Measurements from ENCODE around the gene F8. TPM values are rescaled to one million over a fixed set of nuclear protein-coding genes. Genes with fewer than 3 reads are reported as not detected.

The F8 gene
- total and polyA plus RNA-seq, 2 of the 4 experiments (the other 2 are of a cell fraction): 1.4 to 1.5 TPM

- Histone ChIP-seq H2BK120ac (ENCODE audit: low read depth, low read length) (no peak overlapping the region), H3K23ac (ENCODE audit: low read depth, low read length) (no peak overlapping the region), H3K18ac (ENCODE audit: low read depth, low read length) (no peak overlapping the region), H4K20me1 (ENCODE audit: insufficient read depth, low read length) (no peaks in the 10 kb centered on the region), H4K91ac (ENCODE audit: insufficient read depth, low read depth, low read length) (no peak overlapping the region), H2BK20ac (ENCODE audit: low read depth, low read length) (no peak overlapping the region), H3K4me3 (ENCODE audit: insufficient read depth, low read depth, low read length) (no peak overlapping the region), H4K5ac (ENCODE audit: low read depth, low read length) (no peak overlapping the region), H2AK9ac (replicated peaks; ENCODE audit: low read depth, low read length, poor library complexity) (no peak overlapping the region), H2BK5ac (ENCODE audit: low read depth, low read length, poor library complexity, severe bottlenecking) (no peak overlapping the region), H2BK15ac (ENCODE audit: low read depth, low read length) (no peak overlapping the region), H4K8ac (ENCODE audit: low read depth in 2 of 2, low read length in 2 of 2) (no peak overlapping the region), H3K56ac (ENCODE audit: extremely low read depth, insufficient read depth, low read length) (no peak overlapping the region), H3K36me3 (ENCODE audit: control insufficient read depth, insufficient read depth, low read length) (no peaks in the 10 kb centered on the region), H3K9ac (ENCODE audit: low read depth, low read length) (no peak overlapping the region), H3K27me3 (ENCODE audit: control insufficient read depth, insufficient read depth, low read length) (0 out of 2 replicates have a peak, but pooled peaks cover 1% of the 10 kb centered on the region), H2AK5ac (ENCODE audit: low read depth, low read length) (no peak overlapping the region), H3K27ac (ENCODE audit: insufficient read depth, low read length) (no peak overlapping the region), H3K79me1 (ENCODE audit: low read depth in 1 of 2, low read length in 2 of 2) (no peaks in the 10 kb centered on the region), H3K4me1 (ENCODE audit: control insufficient read depth, insufficient read depth, low read length) (peaks cover 1% of the 10 kb centered on the region; the same call in 1 of the 2 replicates), H3K14ac (replicated peaks; ENCODE audit: low read depth, low read length) (no peak overlapping the region), H3K4ac (ENCODE audit: low read depth, low read length) (no peak overlapping the region), H3K9me3 (ENCODE audit: control insufficient read depth, insufficient read depth, low read length) (no peaks in the 10 kb centered on the region), H2AFZ (replicated peaks; ENCODE audit: low read length, poor library complexity) (no peak overlapping the region), H3K9me1 (ENCODE audit: insufficient read depth, low read length) (no peaks in the 10 kb centered on the region), H3K4me2 (ENCODE audit: low read depth, low read length) (no peak overlapping the region)
- ATAC-seq (ENCODE audit: low read depth) (no peak), DNase-seq (no peak)
- intact Hi-C loops (cut with micrococcal nuclease): no loop called here
- no TSS peak for BruUV-seq (replicated peaks)
- in situ Hi-C loops (cut with MboI; ENCODE audit: low sequenced_read_pairs): no loop called here
- no peak for TF ChIP-seq MXI1 (IDR thresholded peaks at IDR 0.05; ENCODE audit: borderline replicate concordance, low read depth, low read length)
- no peak for TF ChIP-seq MAFK (IDR thresholded peaks at IDR 0.05; ENCODE audit: low read depth, low read length)
- TF ChIP-seq NFE2L2 (IDR thresholded peaks at IDR 0.05; ENCODE audit: low read depth, low read length): no peak
- TF ChIP-seq USF2 (IDR thresholded peaks at IDR 0.05; ENCODE audit: low read depth, low read length): no peak
- no peak for TF ChIP-seq RFX5 (IDR thresholded peaks at IDR 0.05; ENCODE audit: low read depth, low read length)
- no peak for TF ChIP-seq ELK1 (IDR thresholded peaks at IDR 0.05; ENCODE audit: borderline replicate concordance, low read depth, low read length)
- TF ChIP-seq RCOR1 (IDR thresholded peaks at IDR 0.05; ENCODE audit: insufficient replicate concordance, low read length): no peak
- TF ChIP-seq MAZ (IDR thresholded peaks at IDR 0.05; ENCODE audit: borderline replicate concordance, low read depth, low read length): no peak
- TF ChIP-seq POLR2A (IDR thresholded peaks at IDR 0.05; ENCODE audit: low read depth, low read length): no peak
- TF ChIP-seq SMC3 (IDR thresholded peaks at IDR 0.05; ENCODE audit: low read depth, low read length): no peak
- no peak for TF ChIP-seq BHLHE40 (IDR thresholded peaks at IDR 0.05; ENCODE audit: low read depth, low read length)
- TF ChIP-seq CEBPB (IDR thresholded peaks at IDR 0.05; ENCODE audit: low read depth, low read length): no peak
- no peak for TF ChIP-seq CHD1 (IDR thresholded peaks at IDR 0.05; ENCODE audit: low read depth, low read length)
- TF ChIP-seq FOS (IDR thresholded peaks at IDR 0.05; ENCODE audit: low read depth, low read length): no peak
- TF ChIP-seq RAD21 (IDR thresholded peaks at IDR 0.05; ENCODE audit: low read length): no peak
- TF ChIP-seq CTCF (conservative IDR thresholded peaks at IDR 0.05; ENCODE audit: low read depth, low read length): no peak
- 100% methylated on average over 1 of the region's 3 CpGs; no CpG with 5 or more reads in 1 of the 2 experiments for WGBS, 2 experiments (ENCODE audit: extremely low coverage in 2 of 2, insufficient read length in 1 of 2)
- ChIA-PET CTCF (no interaction called here), POLR2A (ENCODE audit: unreplicated experiment) (no interaction called here)
- dilution Hi-C loops (cut with HindIII; ENCODE audit: low sequenced_read_pairs, unreplicated experiment): no loop called here
These were observed 200.5 kb downstream of the F8 start for GRCh38 chrX:154822029-154822428.
